ELR (cell line): ENCODE measurements around the gene SELENON.

Experiments used
- DNase-seq: peaks from one replicate; pipeline ENCODE4 v3.0.0-alpha.2; 2015; ENCODE audit warnings: low read depth

SELENON gene

GRCh38 chr1:25799935-25800702 lies at the start of gene SELENON:
SELENON (plus strand) TSS chr1:25800193; CDS start chr1:25800231, 38 bp downstream.
- peak; percentile 60 for DNase-seq

DNA sequence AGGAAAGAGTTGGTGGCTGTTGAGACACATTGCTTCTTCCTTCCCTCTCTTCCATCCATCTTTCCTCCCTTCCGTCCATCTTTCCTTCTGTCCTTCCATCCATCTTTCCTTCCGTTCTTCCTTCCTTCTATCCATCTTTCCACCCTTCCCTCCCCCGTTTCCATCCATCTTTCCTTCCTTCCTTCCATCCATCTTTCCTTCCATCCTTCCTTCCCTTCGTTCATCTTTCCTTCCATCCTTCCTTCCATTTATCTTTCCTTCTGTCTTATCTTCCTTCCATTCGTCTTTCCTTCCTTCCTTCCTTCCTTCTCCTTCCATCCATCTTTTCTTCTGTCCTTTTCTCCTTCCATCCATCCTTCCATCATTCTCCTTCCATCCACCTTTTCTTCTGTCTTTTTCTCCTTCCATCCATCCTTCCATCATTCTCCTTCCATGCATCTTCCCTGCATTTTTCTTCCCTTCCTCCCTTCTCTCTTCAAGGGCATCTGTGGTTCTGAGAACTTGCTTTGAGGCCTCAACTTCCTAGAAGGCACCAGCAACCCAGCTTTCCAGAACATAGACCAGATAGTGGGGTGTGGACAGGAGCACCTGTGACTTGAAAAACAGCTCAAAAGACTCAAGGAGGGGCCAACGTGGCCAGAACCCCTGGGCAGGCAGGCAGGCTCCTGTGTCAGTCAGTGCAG lies 48.9 kb upstream of the SELENON start:
- no peak for DNase-seq

GRCh38 chr1:25754470-25755181 lies 45.4 kb upstream of the SELENON start:
- DNase-seq: no peak

DNA sequence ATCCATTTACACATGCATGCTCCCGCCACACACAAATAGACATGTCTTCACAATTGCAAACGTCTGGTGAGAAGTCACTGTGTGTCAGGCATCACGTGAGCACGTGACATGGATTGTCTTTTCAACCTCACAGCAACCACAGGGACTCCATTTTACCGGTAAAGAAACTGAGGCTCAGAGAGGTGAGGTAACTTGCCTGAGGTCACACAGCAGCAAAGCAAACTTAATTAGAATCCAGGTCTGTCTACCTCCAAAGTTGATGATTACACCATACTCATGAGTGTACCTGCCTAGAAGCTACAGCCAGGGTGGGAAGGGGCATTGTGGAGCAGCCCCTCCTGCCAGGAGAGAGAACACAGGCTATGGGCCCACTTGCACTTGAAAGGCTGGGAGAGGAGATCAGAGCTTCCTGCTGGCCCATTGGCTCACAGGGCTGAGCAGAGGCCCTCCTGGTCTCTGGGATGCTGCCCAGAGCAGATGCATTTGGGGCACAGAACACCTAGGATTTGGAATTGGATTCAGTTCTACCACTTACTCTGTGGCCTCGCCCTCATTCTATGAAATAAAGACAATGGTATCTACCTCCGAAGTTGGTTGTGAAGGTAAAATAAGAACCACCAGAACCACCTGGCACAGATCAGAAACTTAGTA lies 44.4 kb upstream of the SELENON start:
- DNase-seq: no peak

- no peak for DNase-seq
Measured at GRCh38 chr1:25756215-25756614, 43.8 kb upstream of the SELENON start.

DNA sequence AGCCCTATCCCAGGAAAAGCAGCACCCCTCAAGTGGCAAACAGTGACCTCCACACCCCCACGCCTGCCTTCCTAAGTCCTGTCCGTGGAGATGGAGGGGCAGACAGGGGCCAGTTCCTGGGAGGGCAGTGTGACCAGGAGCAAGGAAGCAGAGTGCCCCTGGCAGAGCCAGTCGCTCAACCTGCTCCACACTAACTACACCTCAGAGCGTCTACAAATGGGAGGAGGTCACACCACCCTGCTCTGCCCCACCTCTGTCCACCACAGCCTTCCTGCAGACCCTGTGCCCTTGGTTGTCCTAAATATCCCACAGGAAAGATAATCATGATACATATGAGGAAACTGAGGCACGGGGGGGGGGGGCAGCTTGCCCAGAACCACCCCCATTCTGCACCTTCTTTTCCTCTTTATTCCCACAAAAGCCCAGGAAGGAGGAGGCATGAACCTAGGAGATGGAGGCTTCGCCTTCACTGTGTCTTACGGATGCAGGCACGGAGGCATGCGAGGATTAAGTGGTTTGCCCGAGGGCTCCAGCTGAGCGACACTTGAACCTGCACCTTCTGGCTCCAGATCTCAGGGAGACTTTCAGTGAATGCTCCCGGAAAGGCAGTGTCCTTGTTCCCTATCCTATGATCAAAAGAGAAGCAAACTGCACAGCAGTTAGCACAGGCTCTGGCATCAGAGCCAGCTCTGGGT lies 42.7 kb upstream of the SELENON start:
- no peak for DNase-seq

GRCh38 chr1:25757846-25758185 lies 42.2 kb upstream of the SELENON start:
- DNase-seq: no peak

DNA sequence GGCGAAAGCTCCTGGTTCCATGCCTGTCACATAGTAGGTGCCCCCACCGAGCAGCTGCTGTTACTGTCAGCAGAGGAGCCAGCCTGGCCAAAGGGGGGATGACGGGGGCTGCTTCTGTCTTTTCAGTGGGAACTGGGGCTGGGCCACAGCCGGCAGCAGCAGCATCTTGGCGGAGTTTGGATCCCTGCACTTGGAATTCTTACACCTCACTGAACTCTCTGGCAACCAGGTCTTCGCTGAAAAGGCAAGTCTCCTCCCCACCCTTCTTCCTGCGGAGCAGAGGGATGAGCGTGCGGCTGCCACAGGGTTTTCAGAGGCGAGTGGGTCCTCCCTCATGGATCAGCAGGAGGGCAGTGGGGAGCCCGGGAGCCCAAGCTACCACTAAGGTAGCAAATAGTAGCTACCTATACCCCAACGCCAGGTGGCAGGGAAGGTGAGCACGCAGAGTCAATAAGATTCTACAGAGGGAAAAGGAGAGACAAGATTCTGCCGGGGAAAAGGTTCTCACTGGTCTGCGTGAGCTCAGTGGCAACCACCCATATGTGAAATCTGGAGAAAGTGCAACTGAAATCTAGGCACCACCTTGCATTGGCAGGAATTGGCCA lies 41.4 kb upstream of the SELENON start:
- DNase-seq: no peak

- DNase-seq: no peak
Measured at GRCh38 chr1:25760122-25760719, 39.8 kb upstream of the SELENON start.

- no peak for DNase-seq
Measured at GRCh38 chr1:25760871-25761270, 39.1 kb upstream of the SELENON start.

DNA sequence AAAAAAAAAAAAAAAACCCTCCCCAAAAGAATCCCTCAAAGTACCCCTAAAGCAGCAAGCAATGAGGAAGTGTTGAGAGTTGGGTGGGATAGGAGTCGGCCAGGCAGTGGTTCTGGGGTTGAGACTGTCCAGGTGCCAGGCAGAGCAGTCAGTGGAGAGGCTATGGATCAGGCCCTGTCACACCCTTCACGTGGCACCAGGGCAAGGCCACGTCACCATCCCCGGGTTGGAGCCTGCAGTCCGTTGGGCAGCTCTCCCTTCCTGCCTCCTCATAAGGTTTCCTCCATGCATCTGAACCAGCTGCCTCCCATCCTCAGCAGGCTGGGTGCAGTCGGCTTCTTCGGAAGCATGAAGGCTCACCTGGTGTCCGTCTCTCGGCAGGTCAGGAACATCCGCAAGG lies 36.5 kb upstream of the SELENON start:
- no peak for DNase-seq

DNA sequence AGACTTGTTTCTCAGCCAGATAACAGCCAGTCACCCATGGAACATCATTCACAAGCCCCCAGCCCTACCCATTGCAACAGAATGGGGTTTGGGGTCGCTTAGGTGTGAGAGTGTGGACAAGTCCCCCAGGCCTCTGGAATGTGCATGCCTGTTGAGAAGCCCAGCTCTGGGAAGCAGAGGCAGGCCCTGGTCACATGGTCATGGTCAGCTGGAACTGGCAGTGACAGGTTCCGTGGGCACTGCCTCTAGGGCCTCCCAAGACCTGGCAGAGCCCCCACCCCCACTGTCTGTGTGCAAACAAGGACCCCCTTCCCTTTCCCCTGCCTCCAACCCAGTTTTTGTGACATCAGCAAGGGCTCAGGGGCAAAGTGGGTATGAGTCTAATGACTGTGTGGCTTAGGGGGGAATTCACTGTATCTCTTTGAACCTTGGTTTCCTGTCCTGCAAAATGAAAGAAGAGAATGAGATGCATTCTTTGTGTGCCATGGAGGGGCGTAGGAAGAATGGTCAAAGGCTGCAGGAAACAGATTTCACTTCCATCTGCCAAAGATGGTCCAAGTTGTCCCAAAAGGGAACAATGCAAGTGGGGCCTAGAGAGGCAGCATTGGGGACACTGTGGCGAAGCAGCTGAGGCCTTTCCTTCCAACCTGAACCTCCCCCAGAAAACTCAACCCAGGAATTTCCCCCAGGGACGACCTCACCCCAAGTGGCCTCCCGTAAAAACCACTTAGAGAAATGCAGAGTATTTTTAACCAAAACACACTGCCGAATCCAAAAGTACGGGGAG lies 34.7 kb upstream of the SELENON start:
- DNase-seq: no peak

GRCh38 chr1:25765923-25766589 lies 33.9 kb upstream of the SELENON start:
- DNase-seq: no peak

DNA sequence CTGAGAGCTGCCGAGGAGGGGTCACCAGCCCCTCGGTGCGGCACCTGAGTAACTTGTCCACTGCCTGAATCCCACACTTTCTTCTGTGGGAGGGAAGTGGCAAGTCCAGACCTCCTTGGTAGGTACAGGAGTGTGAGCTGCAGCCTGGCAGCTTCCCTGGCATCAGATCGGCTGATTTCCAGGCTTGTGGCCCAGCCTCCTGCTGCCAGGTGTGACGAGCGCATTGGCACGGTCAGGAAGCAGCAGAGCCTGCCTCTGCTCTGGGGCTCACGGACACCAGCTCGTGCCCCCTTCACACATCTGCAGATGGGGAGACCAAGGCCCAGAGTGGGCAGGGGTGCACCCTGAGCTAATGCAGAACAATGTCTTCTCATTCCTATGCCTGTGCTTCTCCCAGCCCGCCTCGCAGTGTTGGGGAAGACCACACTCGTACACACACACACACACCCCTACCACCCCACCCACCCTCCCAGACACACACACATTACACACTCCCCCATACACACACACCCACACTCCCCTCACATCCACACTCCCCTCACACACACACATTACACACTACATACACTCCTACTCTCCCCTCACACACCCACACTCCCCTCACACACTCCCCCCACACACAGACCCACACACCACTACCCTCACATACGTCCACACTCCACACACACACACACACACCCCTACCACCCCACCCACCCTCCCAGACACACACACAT lies 33.1 kb upstream of the SELENON start:
- no peak for DNase-seq

DNA sequence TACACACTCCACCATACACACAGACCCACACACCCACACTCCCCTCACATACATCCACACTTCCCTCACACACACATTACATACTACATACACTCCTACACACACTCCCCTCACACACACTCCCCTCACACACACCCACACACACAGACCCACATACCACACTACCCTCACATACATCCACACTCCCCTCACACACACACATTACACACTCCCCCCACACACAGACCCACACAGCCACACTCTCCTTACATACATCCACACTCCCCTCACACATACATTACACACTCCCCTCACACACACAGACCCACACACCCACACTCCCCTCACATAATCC lies 32.6 kb upstream of the SELENON start:
- no peak for DNase-seq

DNA sequence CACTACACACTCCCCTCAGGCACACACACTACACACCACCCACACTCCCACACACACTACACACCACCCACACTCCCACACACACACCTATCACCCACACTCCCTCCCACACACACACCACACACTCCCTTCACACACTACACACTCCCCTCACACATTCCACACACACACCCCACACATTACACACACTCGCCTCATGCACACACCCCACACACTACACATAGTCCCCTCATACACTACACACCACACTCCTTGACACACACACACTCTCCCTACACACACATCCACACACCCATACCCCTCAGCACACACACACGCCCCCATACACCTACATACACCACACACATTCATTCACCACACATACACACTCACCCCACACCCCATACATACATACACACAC lies 31.0 kb upstream of the SELENON start:
- no peak for DNase-seq

- no peak for DNase-seq
Measured at GRCh38 chr1:25769625-25770383, 30.2 kb upstream of the SELENON start.

GRCh38 chr1:25770541-25771220 lies 29.3 kb upstream of the SELENON start:
- DNase-seq: no peak
